ENCODE measurements around the gene PRRX2.

The PRRX2 gene

GRCh38 chr9:129637102-129637501 lies 28.3 kb upstream of the PRRX2 start:
- H3K27ac ChIP-seq (ENCODE audit: low read depth, low read length) = no peak overlapping the region
- H3K36me3 ChIP-seq (ENCODE audit: control insufficient read depth, low read length) = peaks cover 69% of the 10 kb centered on the region
- TF ChIP-seq CTCF (IDR thresholded peaks at IDR 0.05; ENCODE audit: low read depth, low read length, poor library complexity, severe bottlenecking) (no peak), EZH2phosphoT487 (IDR thresholded peaks at IDR 0.05; ENCODE audit: borderline replicate concordance, low read length) (no peak)

GRCh38 chr9:129637673-129638439 lies 27.6 kb upstream of the PRRX2 start:
- H3K4me3 ChIP-seq (ENCODE audit: low read length) = no peak overlapping the region
- no peaks in the 10 kb centered on the region for H3K9me2 ChIP-seq (replicated peaks; ENCODE audit: control insufficient read depth, low read length)
- H3K36me3 ChIP-seq (ENCODE audit: control insufficient read depth, low read length) = peaks cover 62% of the 10 kb centered on the region
- H3K27me3 ChIP-seq (ENCODE audit: control insufficient read depth, low read length) = no peaks in the 10 kb centered on the region
- no peak overlapping the region for H3K4me2 ChIP-seq (ENCODE audit: low read length)
- no peaks in the 10 kb centered on the region for H3K9me3 ChIP-seq (ENCODE audit: control insufficient read depth, insufficient read depth, low read length)
- H3K79me2 ChIP-seq (ENCODE audit: control insufficient read depth, low read length) = peaks cover 50% of the 10 kb centered on the region
- TF ChIP-seq CTCF (IDR thresholded peaks at IDR 0.05; ENCODE audit: low read depth, low read length, poor library complexity, severe bottlenecking) (no peak), EZH2phosphoT487 (IDR thresholded peaks at IDR 0.05; ENCODE audit: borderline replicate concordance, low read length) (no peak)
- H3K27ac ChIP-seq (ENCODE audit: low read depth, low read length) = no peak overlapping the region
- H4K20me1 ChIP-seq (ENCODE audit: control insufficient read depth, insufficient read depth, low read depth, low read length) = peaks cover 24% of the 10 kb centered on the region; the same call in 1 of the 2 replicates
- peaks cover 16% of the 10 kb centered on the region for H3K4me1 ChIP-seq (ENCODE audit: control insufficient read depth, low read length)
- H3F3A ChIP-seq (ENCODE audit: control insufficient read depth, insufficient read depth) = peaks cover 6% of the 10 kb centered on the region; the same call in 1 of the 2 replicates

More at GRCh38 chr9:129637102-129637501, 28.3 kb upstream of the PRRX2 start:
- H4K20me1 ChIP-seq (ENCODE audit: control insufficient read depth, insufficient read depth, low read depth, low read length) = peaks cover 24% of the 10 kb centered on the region; the same call in 1 of the 2 replicates
- peaks cover 16% of the 10 kb centered on the region for H3K4me1 ChIP-seq (ENCODE audit: control insufficient read depth, low read length)
- H3K27me3 ChIP-seq (ENCODE audit: control insufficient read depth, low read length) = no peaks in the 10 kb centered on the region
- H3K9me3 ChIP-seq (ENCODE audit: control insufficient read depth, insufficient read depth, low read length) = no peaks in the 10 kb centered on the region
- no peak overlapping the region for H3K4me3 ChIP-seq (ENCODE audit: low read length)
- H3F3A ChIP-seq (ENCODE audit: control insufficient read depth, insufficient read depth) = peaks cover 6% of the 10 kb centered on the region; the same call in 1 of the 2 replicates
- H3K79me2 ChIP-seq (ENCODE audit: control insufficient read depth, low read length) = peaks cover 58% of the 10 kb centered on the region
- no peaks in the 10 kb centered on the region for H3K9me2 ChIP-seq (replicated peaks; ENCODE audit: control insufficient read depth, low read length)
- no peak overlapping the region for H3K4me2 ChIP-seq (ENCODE audit: low read length)

GRCh38 chr9:129639034-129639630 lies 26.3 kb upstream of the PRRX2 start:
- H3K4me2 ChIP-seq (ENCODE audit: low read length) = no peak overlapping the region
- 0 out of 2 replicates have a peak, but pooled peaks cover 17% of the 10 kb centered on the region for H4K20me1 ChIP-seq (ENCODE audit: control insufficient read depth, insufficient read depth, low read depth, low read length)
- H3K27me3 ChIP-seq (ENCODE audit: control insufficient read depth, low read length) = no peaks in the 10 kb centered on the region
- H3K9me3 ChIP-seq (ENCODE audit: control insufficient read depth, insufficient read depth, low read length) = no peaks in the 10 kb centered on the region
- peaks cover 49% of the 10 kb centered on the region for H3K36me3 ChIP-seq (ENCODE audit: control insufficient read depth, low read length)
- peaks cover 16% of the 10 kb centered on the region for H3K4me1 ChIP-seq (ENCODE audit: control insufficient read depth, low read length)
- H3K79me2 ChIP-seq (ENCODE audit: control insufficient read depth, low read length) = peaks cover 38% of the 10 kb centered on the region
- peaks cover 6% of the 10 kb centered on the region; the same call in 1 of the 2 replicates for H3F3A ChIP-seq (ENCODE audit: control insufficient read depth, insufficient read depth)
- TF ChIP-seq CTCF (IDR thresholded peaks at IDR 0.05; ENCODE audit: low read depth, low read length, poor library complexity, severe bottlenecking) (no peak), EZH2phosphoT487 (IDR thresholded peaks at IDR 0.05; ENCODE audit: borderline replicate concordance, low read length) (no peak)
- no peak overlapping the region for H3K27ac ChIP-seq (ENCODE audit: low read depth, low read length)
- no peak overlapping the region for H3K4me3 ChIP-seq (ENCODE audit: low read length)
- H3K9me2 ChIP-seq (replicated peaks; ENCODE audit: control insufficient read depth, low read length) = no peaks in the 10 kb centered on the region

Measured in DOHH2 (cell line).